HG02981 (cell line): ENCODE results near the gene LRRC27.
"Not testable (repeated sequence)": the region's sequence is repeated elsewhere in the genome, so short reads cannot be mapped to it uniquely, and the experiment has no call there.

Experiments
- ATAC-seq: cut with Tn5 transposase; IDR thresholded peaks from one replicate; pipeline ENCODE4 v1.9.1; 2021; ENCODE audit warnings: mild to moderate bottlenecking, moderate library complexity; ENCODE audit not compliant: unreplicated experiment

The LRRC27 gene

DNA sequence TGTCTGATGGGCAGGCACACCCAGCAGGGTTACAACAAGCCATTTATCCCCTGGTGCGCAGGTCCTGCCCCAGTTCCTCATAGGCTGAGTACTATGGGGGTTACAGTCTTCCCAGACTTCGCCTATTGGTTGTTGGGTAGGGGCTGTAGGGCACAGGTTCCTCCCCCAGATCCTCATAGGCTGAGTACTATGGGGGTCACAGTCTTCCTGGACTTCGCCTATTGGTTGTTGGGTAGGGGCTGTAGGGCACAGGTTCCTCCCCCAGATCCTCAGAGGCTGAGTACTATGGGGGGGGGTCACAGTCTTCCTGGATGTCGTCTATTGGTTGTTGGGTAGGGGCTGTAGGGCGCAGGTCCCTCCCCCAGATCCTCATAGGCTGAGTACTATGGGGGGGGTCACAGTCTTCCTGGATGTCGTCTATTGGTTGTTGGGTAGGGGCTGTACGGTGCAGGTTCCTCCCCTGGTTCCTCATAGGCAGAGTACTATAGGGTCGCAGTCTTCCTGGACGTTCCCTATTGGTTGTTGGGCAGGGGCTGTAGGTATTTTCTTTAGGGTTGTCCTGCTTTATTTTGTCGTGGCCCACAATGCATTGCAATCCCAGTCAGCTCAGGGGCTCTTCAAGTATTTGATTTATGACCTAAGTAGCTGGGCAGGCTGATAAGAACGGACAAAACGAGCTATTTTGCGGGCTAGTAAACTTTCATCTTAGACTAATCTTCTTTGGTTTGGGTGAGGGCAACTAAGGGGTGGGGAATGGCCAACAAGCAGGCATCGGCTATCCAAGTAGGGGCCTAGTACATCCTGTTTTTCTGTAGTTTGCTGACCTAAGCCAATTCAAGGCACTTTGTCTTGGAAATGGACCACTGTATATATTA lies 3.4 kb downstream of the LRRC27 start:
- peak; percentile 42 for ATAC-seq

DNA sequence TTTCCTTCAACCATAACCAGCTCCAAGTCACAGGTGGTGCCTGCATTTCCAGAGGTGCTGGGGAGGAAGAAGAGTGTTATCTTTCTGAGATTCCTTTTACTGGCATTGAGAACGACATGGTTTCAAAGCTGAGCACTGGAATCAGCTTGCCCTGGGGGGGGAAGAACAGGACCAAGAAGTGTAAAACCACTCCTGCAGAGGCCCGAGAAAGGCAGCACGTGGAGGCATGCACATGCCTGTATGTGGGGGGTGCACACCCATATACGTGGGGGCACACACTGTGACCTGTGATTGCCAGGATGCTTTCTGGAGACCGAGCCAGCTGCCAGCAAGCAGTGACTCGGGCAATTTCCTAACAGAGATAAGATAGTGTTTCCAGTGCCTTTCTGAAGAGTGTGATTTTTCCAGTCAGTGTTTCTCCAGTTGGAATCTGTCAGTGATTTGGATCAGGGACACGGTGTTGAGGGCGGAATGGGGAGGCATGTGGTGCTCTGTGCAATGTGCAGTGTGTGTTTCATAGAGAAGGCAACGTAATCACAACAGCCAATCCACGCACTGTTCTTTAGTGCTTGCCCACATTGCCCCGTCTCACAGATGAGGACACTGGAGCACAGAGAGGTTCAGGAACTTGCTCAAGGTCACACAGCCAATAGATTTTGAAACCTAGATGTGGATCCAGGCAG lies 4.2 kb downstream of the LRRC27 start:
- ATAC-seq: no peak

DNA sequence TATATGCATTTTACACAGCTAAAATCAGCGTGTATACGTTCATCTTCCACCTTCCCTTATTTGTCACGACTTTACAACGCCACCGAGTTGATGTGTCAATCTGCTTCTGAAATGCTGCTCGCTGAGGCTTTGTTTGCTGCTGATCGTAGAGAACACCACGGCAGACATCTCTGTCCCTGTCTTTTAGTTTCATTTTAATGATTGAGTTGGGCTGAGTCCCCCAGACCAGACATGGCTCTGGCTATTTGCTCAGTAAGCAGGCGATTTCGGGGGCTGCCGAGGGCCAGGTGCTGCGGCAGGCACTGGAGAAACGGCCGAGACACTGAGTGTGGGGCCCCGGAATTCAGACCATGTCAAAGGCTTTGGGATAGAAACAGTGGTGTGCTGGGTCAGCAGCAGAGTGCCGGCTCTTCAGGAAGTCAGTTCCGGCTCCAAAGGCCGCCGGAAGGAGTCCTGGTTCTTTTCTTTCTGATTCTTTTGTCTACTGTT lies 5.0 kb downstream of the LRRC27 start:
- ATAC-seq: no peak

DNA sequence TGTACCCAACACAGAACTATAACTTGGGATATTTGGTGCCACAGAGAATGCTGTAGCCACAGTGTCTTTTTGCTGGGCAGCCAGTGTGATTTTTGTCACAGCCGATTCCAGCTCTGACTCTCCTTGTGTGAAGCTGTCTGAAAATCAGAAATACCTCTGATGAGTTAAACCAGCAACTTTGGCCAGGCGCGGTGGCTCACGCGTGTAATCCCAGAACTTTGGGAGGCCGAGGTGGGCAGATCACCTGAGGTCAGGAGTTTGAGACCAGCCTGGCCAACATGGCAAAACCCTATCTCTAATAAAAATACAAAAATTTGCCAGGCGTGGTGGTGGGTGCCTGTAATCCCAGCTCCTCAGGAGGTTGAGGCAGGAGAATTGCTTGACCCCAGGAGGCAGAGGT lies 5.9 kb downstream of the LRRC27 start:
- not testable (repeated sequence) for ATAC-seq

DNA sequence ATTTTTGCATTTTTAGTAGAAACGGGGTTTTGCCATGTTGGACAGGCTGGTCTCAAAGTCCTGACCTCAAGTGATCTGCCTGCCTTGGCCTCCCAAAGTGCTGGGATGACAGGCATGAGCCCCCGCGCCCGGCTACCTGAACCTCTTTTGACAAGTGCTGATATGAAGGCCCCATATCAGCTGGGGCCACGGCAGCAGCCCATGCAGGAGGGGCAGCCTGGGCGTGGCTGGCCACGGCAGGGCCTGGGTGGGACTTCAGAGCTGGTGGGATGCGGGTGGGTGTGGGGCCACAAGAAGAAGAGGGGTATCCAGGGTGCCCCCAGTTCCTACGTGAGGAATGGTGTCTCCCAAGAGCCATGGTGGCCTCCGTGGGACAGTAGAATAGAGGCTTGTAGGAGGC lies 6.9 kb downstream of the LRRC27 start:
- ATAC-seq: no peak

DNA sequence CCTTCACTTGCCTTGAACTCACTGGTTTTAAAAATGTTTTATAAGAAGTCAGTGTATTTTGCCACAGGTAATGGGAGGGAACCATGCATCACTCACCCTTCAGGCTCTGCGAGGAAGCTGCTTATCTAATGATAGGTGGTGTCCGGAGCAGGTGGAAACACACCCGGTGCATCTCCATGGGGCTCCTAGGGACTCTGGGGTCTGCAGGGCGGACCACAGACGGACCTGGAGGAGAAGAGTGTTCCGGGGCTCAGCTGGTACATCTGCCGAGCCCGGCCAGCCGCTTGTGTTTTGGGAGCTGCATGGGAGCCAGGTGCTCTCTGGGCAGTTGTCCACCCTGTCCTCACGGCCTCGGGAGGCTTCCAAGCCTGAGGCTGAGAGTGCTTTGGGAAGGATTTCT lies 7.3 kb downstream of the LRRC27 start:
- ATAC-seq: no peak

DNA sequence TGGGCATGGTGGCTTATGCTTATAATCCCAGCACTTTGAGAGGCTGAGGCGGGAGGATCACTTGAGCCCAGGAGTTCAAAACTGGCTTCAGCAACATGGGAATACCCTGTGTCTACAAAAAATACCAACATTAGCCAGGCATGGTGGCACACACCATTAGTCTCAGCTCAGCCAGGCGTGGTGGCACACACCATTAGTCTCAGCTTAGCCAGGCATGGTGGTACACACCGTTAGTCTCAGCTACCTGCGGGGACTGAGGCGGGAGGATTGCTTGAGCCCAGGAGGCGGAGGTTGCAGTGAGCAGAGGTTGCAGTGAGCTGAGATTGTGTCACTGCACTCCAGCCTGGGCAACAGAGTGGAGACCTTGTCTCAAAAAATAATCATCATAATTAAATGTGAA lies 9.0 kb downstream of the LRRC27 start:
- no peak for ATAC-seq

DNA sequence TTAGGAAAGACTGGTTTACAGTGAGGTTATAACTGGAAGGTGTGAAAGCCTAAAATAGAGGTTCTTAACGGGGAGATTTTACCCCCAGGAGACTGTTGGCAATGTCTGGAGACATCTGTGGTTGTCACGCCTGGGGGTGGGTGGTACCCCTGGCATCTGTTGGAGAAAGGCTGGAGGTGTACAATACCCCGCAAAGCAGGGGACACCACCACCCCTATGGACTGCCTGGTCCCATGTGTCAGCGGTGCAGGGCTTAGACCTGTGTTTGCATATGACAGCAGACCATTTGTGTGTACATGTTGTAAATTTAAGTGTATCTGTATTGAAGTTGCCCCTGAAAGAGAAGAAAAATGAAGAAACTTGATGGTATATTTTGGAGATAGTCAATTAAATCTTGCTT lies 9.8 kb downstream of the LRRC27 start:
- no peak for ATAC-seq

DNA sequence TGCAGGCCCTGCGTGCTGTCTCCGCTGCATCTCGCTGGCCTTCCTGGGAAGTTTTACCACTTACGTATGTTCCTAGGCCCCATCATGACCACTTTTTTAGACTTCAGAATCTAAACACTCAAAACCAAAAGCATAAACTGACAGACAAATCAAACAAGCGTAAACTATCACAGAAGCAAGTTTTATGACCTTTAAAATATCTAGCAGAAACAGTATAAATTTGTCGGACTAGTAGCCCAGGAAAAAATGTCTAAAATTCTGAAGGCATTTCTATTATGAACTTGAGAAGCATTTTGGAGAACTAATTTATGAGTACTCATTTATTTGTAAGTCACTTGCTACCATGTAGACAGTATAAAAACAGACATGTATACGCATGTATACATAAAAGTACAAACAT lies 10.6 kb downstream of the LRRC27 start:
- no peak for ATAC-seq

DNA sequence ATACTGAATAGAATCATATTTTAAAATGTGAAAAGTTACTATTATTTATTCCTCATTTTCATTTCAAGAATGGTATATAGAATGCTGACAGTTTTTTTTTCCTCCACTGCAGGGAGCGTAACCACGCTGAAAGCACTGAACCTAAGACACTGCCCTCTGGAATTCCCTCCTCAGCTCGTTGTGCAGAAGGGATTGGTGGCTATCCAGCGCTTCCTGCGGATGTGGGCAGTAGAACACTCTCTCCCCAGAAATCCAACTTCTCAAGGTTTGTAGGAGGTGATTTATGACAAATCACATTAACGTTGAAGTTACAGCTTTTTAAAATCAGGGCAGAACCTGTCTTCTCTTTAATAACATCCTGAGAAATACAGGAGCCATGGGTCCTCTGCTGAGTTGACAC lies 12.4 kb downstream of the LRRC27 start:
- no peak for ATAC-seq

DNA sequence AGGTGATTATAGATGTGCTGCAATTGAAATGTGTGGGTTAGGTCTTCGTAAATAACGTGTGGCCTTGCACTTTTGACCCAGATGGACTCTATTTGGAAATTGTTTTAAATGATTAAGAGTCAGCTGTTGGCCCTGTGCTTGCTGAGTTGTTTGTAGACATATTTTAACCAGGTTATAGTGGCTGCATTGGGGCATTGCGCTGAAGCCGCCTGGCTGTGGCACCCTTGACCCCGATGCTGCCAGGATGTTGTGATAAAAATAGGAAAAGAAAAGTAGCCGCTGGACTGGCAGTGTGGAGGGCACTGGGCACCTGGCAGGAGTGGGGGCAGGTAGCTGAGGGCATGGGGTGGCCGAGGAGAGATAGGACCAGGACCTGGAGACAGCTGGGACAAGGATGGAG lies 13.4 kb downstream of the LRRC27 start:
- ATAC-seq: no peak

DNA sequence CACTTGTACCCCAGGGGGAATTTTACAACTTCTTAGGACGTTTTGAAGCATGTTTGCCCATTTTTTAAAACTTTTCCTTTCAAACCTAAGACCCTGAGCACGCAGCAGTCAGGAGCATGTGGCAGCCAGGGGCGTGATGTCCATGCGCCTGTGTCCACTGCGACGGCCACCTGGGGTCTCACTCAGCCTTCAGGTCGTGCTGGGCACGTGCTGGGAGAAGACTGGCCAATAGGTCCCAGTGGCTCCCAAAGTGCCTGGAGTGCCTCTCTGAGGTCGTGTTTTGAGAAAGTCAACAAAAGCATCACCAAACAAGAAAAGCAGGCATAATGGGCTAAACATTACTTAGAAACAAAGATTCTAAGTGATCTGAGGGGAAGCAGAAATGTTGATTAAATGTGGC lies 14.8 kb downstream of the LRRC27 start:
- no peak for ATAC-seq

DNA sequence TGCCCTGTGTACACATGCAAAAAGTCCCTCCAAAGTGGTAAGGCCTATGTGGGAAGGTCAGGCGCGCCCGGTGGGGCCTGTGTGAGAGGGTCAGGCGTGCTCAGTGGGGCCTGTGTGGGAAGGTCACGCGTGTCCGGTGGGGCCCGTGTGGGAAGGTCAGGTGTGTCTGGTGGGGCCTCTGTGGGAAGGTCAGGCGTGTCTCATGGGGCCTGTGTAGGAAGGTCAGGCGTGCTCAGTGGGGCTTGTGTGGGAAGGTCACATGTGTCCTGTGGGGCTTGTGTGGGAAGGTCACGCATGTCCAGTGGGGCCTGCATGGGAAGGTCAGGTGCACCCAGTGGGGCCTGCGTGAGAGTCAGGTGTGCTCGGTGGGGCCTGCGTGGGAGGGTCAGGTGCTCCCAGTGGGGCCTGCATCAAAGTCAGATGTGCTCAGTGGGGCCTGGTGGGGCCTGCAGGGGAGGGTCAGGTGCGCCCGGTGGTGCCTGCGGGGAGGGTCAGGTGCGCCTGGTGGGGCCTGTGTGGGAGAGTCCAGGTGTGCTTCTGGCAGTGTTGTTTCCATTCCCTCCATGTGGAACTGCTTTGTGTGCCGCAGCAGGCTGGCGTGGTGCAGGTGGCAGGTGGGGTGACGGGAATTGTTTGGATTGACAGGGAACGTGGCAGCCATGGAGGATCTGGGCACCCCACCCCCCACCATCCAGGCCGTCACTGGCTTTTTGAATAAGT lies 15.4 kb downstream of the LRRC27 start:
- ATAC-seq: no peak

DNA sequence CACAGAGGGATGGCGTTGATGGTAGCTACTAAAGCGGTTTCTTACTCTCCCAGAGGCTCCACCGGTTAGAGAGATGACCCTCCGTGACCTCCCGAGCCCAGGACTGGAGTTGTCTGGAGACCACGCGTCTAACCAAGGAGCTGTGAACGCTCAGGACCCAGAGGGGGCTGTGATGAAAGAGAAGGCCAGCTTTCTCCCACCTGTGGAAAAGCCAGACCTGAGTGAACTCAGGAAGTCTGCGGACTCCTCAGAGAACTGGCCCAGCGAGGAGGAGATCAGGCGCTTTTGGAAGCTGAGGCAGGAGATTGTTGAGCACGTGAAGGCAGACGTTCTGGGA lies 15.9 kb downstream of the LRRC27 start:
- no peak for ATAC-seq

DNA sequence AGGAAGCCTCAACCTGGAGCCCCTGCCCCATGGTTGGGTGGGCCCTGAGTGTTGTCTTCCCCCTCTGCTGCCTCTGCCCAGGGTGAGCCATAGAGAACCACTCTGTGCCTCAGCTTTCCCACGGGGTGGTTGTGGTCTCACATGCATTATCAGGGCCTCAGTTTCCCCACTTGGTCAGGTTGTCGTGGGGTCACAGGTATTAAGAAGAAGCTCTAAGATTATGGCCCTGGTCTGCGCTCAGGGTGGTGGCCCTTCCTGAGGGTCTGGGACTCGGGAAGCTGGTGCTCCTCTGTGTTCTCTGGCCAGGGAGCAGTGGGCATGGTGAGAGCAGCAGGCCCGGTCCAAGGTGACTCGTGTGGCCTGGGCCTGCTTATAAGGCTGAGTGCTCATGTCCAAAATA lies 17.8 kb downstream of the LRRC27 start:
- ATAC-seq: no peak

DNA sequence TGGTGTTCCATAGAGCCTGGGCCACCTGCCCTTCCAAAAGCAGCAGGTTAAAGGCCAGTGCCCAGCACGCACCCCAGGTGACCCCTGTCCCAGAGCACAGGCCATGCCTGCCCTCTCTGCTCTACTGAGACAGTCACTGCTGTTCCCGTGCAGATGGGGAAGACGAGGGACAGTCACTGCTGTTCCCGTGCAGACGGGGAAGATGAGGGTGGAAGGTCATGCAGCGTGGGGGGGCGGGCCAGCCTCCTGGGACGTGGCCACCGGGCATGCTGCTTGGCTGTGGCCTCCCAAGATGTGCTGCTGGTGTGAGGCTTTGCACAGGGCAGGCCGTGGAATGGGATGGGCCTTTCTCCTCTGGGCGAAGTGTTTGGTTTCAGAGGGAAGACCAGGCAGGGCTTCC lies 18.4 kb downstream of the LRRC27 start:
- no peak for ATAC-seq

DNA sequence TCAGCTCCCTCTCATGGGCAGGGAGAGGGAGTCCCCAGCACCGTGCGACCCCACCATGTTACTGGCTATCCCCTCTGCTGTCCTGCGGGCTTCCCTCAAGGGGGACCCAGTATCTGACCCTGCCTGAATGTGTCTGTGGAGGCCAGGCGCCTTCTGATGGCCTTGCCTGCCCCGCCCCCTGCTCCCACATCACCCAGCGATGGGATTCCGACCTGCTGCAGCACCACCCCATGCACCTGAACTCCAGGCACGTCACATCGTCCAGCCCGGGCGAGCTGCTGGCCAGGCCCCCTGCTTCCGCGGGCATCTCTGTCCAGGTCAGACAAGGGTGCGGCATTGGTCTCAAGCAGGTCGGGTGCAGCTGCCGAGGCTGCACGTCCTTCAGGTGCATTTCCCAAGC lies 19.0 kb downstream of the LRRC27 start:
- no peak for ATAC-seq

DNA sequence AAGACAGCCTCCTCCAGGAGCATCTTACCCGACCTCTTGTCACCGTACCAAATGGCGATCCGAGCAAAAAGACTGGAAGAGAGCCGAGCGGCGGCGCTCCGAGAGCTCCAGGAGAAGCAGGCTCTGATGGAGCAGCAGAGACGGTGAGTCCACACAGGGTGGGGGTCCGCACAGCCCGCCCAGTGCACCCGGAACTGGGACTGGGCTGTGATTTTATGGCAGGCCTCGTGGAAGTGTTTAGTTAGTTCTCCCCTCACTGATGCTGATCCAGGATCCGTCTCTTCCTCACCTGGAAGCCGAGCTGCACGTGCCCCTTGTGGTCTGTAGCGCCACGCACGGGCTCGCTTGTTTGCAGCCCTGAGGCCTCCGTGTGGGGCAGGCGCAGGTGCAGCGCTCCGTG lies 19.6 kb downstream of the LRRC27 start:
- no peak for ATAC-seq

DNA sequence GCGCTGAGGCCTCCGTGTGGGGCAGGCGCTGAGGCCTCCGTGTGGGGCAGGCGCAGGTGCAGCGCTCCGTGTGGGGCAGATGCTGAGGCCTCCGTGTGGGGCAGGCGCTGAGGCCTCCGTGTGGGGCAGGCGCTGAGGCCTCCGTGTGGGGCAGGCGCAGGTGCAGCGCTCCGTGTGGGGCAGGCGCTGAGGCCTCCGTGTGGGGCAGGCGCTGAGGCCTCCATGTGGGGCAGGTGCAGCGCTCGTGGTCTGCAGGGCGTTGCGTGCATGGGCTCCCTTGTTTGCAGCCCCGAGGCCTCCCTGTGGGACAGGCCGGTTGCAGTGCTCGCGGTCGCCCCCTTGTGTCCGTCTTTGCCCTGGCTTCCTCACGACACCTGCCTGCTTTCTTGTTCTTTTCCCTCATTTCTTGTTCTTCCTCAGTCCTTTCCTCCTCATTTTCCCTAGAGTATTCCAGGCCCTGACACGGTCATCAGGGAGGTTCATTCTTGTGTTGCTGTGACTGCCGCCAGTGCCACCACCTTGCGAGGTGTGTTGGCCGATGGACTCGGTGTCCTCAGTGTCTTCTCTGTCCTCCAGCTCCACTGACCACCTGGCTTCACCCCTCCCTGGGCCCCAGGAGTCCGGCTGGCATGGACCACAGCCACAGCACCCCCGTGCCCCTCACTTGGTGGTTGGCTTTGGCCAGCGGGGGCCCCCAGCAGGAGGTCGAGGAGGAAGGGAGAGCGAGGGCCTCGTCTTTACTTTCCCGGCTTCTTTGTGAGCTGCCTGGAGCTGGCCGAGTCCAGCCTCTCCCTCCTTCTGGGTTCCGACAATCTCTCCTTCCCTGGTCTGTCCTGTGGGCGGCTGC lies 20.7 kb downstream of the LRRC27 start:
- ATAC-seq: not testable (repeated sequence)

DNA sequence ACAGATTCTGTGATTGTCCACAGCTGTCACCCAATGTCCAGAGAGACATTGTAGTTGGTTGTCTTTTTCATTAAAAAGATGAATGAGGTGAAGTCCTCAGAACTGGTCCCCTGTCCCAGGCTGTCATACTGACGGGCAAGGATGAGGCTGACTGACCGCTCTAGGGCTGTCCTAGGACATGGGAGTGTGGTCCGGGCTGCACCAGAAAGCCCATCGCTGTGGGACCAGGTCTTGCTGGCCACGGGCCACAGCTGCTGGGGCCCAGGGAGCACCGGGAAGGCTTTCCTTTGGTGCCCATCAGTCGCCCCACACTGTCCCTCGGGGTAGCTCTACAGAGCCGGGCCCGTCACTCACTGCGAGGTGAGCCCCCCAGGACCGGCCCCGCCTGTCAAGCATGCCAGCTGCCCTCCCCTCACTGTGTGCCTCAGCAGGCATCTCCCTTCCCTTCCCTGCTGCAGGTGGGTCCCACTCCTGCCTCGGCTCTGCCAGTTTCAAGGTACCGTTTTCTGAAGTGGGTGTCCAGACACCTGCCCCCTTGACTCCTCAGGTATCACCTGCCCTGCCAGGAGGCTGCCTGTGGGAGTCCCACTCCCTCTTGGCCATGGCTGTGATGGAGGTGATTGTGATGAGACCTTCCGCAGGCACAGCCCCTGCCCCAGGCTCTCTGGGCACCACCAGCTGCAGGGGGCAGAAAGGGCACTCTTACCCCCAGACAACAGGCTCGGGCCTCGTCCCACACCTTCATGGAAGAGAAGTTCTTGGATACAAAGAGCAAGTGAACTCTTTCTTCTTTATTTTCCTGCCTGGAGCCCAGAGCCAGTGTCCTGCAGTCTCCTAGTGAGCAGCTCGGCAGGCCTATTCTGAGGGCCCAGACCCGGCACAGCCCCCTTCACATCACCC lies 21.7 kb downstream of the LRRC27 start:
- no peak for ATAC-seq
